OCI-LY1 (cell line): Measurements from ENCODE around the gene CDC25B.

ENCODE experiments used
- H2AFZ ChIP-seq: fragments of 200-600 bp; sonication (generic), shearing (Covaris generic); 2 replicates; pipeline ENCODE4 v1.6.0; 2014; ENCODE audit warnings: antibody characterized with exemption, mild to moderate bottlenecking, low read length
- H3F3A ChIP-seq: fragments of 200-600 bp; sonication (generic), shearing (Covaris generic); 2 replicates; pipeline ENCODE4 v1.6.0; 2014; ENCODE audit warnings: mild to moderate bottlenecking, antibody characterized with exemption, low read length, moderate library complexity; ENCODE audit not compliant: insufficient read depth
- H3K27ac ChIP-seq: fragments of 200-600 bp; sonication (generic); 2 replicates; pipeline ENCODE4 v1.5.1; 2014; ENCODE audit warnings: low read length, mixed run types, mild to moderate bottlenecking, low read depth; ENCODE audit not compliant: poor library complexity, severe bottlenecking
- H3K27me3 ChIP-seq: fragments of 200-600 bp; sonication (generic); 2 replicates; pipeline ENCODE4 v1.6.0; 2014; ENCODE audit warnings: antibody characterized with exemption, mild to moderate bottlenecking, low read length, moderate library complexity; ENCODE audit not compliant: insufficient read depth
- H3K36me3 ChIP-seq: fragments of 200-600 bp; sonication (generic); 2 replicates; pipeline ENCODE4 v1.6.1; 2014; ENCODE audit warnings: mild to moderate bottlenecking, antibody characterized with exemption, low read length, moderate library complexity, mixed read lengths; ENCODE audit not compliant: insufficient read depth
- H3K4me1 ChIP-seq: fragments of 200-600 bp; sonication (generic); 2 replicates; pipeline ENCODE4 v1.5.1; 2014; ENCODE audit warnings: mild to moderate bottlenecking, low read length, moderate library complexity; ENCODE audit not compliant: insufficient read depth, severe bottlenecking
- H3K4me2 ChIP-seq: fragments of 200-600 bp; sonication (generic), shearing (Covaris generic); 2 replicates; pipeline ENCODE4 v1.6.1; 2014; ENCODE audit warnings: low read length
- H3K4me3 ChIP-seq: fragments of 200-600 bp; sonication (generic); 2 replicates; pipeline ENCODE4 v1.5.1; 2014; ENCODE audit warnings: low read length, low read depth, mild to moderate bottlenecking, mixed read lengths; ENCODE audit not compliant: poor library complexity, severe bottlenecking
- H3K79me2 ChIP-seq: fragments of 200-600 bp; shearing (Covaris generic); 2 replicates; pipeline ENCODE4 v1.6.1; 2016; ENCODE audit warnings: mixed run types, low read length, mixed read lengths; ENCODE audit not compliant: insufficient read depth
- H3K9ac ChIP-seq: fragments of 200-600 bp; sonication (generic), shearing (Covaris generic); 2 replicates; pipeline ENCODE4 v1.6.1; 2014; ENCODE audit warnings: mild to moderate bottlenecking, low read length, mixed read lengths
- H3K9me2 ChIP-seq: fragments of 200-600 bp; sonication (generic), shearing (Covaris generic); 2 replicates; pipeline ENCODE4 v1.6.1; 2014; ENCODE audit warnings: low read depth, mild to moderate bottlenecking, low read length, mixed read lengths
- H3K9me3 ChIP-seq: fragments of 200-600 bp; shearing (Covaris generic); 2 replicates; pipeline ENCODE4 v1.6.1; 2014; ENCODE audit warnings: low read length, mixed read lengths
- H4K20me1 ChIP-seq: fragments of 200-600 bp; sonication (generic), shearing (Covaris generic); 2 replicates; pipeline ENCODE4 v1.6.0; 2016; ENCODE audit warnings: mild to moderate bottlenecking, low read length; ENCODE audit not compliant: insufficient read depth
- CTCF ChIP-seq: fragments of 200-600 bp; sonication (generic), shearing (Covaris generic); IDR thresholded peaks from 2 replicates; pipeline ENCODE4 v1.5.1; 2017; ENCODE audit warnings: mild to moderate bottlenecking, antibody characterized with exemption, low read length, moderate library complexity, mixed read lengths
- EZH2 ChIP-seq: fragments of 200-600 bp; sonication (generic), shearing (Covaris generic); IDR thresholded peaks from 2 replicates; pipeline ENCODE4 v1.8.0; 2017; ENCODE audit warnings: borderline replicate concordance, mixed run types, mild to moderate bottlenecking, antibody characterized with exemption, low read length, moderate library complexity, mixed read lengths

CDC25B gene

GRCh38 chr20:3801846-3802245 lies 5.7 kb downstream of the CDC25B start:
- Histone ChIP-seq H3F3A (no peaks in the 10 kb centered on the region), H2AFZ (no peak overlapping the region), H3K4me2 (no peak overlapping the region), H3K9me3 (no peaks in the 10 kb centered on the region), H3K9me2 (no peaks in the 10 kb centered on the region), H3K4me3 (no peak overlapping the region), H3K4me1 (peaks cover 35% of the 10 kb centered on the region), H4K20me1 (no peaks in the 10 kb centered on the region), H3K79me2 (0 out of 2 replicates have a peak, but pooled peaks cover 3% of the 10 kb centered on the region), H3K27me3 (no peaks in the 10 kb centered on the region), H3K9ac (no peak overlapping the region), H3K27ac (no peak overlapping the region), H3K36me3 (peaks cover 65% of the 10 kb centered on the region)
- no peak for TF ChIP-seq CTCF
- TF ChIP-seq EZH2, result no peak

DNA sequence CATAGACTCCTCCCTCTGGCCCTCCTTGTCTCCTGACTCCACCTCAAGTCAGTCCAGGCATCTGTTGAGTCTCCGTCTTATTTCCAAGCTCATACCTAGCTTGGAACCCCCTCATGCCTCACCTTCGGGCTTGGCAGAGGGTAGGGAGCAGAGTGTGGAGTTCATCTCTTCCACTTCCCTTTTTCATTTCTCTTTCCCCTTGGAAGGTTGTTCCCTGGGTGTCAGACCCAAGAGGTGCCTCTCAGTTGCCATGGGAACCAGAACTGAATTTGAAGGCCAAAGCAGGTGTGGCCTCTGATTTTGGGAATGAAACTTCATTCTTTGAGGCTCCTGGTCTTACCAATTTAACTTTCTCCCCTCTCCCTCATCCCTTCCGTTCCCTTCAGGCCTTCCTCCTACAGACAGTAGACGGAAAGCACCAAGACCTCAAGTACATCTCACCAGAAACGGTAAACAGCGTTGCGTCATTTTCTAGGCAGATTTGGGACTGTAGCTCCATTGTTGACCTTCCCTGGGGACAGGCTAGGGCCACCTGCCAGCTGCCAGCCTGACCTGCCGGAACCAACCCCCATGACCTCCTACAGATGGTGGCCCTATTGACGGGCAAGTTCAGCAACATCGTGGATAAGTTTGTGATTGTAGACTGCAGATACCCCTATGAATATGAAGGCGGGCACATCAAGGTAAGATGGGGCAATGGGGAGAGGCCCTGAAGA lies 6.6 kb downstream of the CDC25B start:
- Histone ChIP-seq H3K9me3 (no peaks in the 10 kb centered on the region), H3K9me2 (no peaks in the 10 kb centered on the region), H3K27ac (no peak overlapping the region), H3K36me3 (peaks cover 65% of the 10 kb centered on the region), H3K79me2 (no peaks in the 10 kb centered on the region), H3K4me2 (no peak overlapping the region), H4K20me1 (no peaks in the 10 kb centered on the region), H3K9ac (no peak overlapping the region), H2AFZ (no peak overlapping the region), H3K27me3 (no peaks in the 10 kb centered on the region), H3K4me3 (no peak overlapping the region), H3K4me1 (peaks cover 38% of the 10 kb centered on the region), H3F3A (no peaks in the 10 kb centered on the region)
- no peak for TF ChIP-seq CTCF
- no peak for TF ChIP-seq EZH2

- H4K20me1 ChIP-seq, result no peaks in the 10 kb centered on the region
- peaks cover 65% of the 10 kb centered on the region for H3K36me3 ChIP-seq
- H3K4me3 ChIP-seq, result no peak overlapping the region
- no peaks in the 10 kb centered on the region for H3K9me2 ChIP-seq
- TF ChIP-seq EZH2 (no peak), CTCF (no peak)
- no peaks in the 10 kb centered on the region for H3K79me2 ChIP-seq
- H3K27ac ChIP-seq, result no peak overlapping the region
- no peak overlapping the region for H3K4me2 ChIP-seq
- H3K9me3 ChIP-seq, result no peaks in the 10 kb centered on the region
- H3F3A ChIP-seq, result no peaks in the 10 kb centered on the region
- H3K27me3 ChIP-seq, result no peaks in the 10 kb centered on the region
- no peak overlapping the region for H3K9ac ChIP-seq
- H2AFZ ChIP-seq, result no peak overlapping the region
- H3K4me1 ChIP-seq, result peaks cover 32% of the 10 kb centered on the region
Measured at GRCh38 chr20:3803289-3803688, 7.2 kb downstream of the CDC25B start.
